Stimulated activated CD8-positive, alpha-beta memory T cell treated with anti-CD3 and anti-CD28 coated beads, Interleukin-12 subunit alpha, Interleukin-12 subunit beta, amount 100 ng/mL, for 1 hour (primary cell): ENCODE data around the gene GID8.

Experiments used
- DNase-seq: peaks from one replicate; pipeline ENCODE4 v3.0.0-alpha.2; 2020; ENCODE audit warnings: low read depth

GID8 gene

GRCh38 chr20:62902926-62903615, 34.9 kb upstream of the GID8 start:
- no peak for DNase-seq

GRCh38 chr20:62905536-62906117, 32.3 kb upstream of the GID8 start:
- no peak for DNase-seq

- DNase-seq = no peak
Measured at GRCh38 chr20:62906209-62906608, 31.7 kb upstream of the GID8 start.

GRCh38 chr20:62906647-62907375, 31.1 kb upstream of the GID8 start:
- DNase-seq = no peak

- DNase-seq = no peak
Measured at GRCh38 chr20:62907384-62908317, 30.3 kb upstream of the GID8 start.

- DNase-seq = no peak
Measured at GRCh38 chr20:62908971-62909791, 28.8 kb upstream of the GID8 start.

GRCh38 chr20:62910217-62910766, 27.7 kb upstream of the GID8 start:
- no peak for DNase-seq

- DNase-seq = no peak
Measured at GRCh38 chr20:62910777-62911497, 27.0 kb upstream of the GID8 start.

- DNase-seq = no peak
Measured at GRCh38 chr20:62911701-62912280, 26.2 kb upstream of the GID8 start.

- no peak for DNase-seq
Measured at GRCh38 chr20:62913043-62913630, 24.8 kb upstream of the GID8 start.

- no peak for DNase-seq
Measured at GRCh38 chr20:62914436-62914835, 23.5 kb upstream of the GID8 start.

GRCh38 chr20:62914970-62915457, 22.9 kb upstream of the GID8 start:
- DNase-seq = no peak

- DNase-seq = no peak
Measured at GRCh38 chr20:62916703-62917476, 21.1 kb upstream of the GID8 start.

- DNase-seq = no peak
Measured at GRCh38 chr20:62917720-62918119, 20.2 kb upstream of the GID8 start.

- DNase-seq = no peak
Measured at GRCh38 chr20:62918147-62918546, 19.8 kb upstream of the GID8 start.

GRCh38 chr20:62918831-62919230, 19.1 kb upstream of the GID8 start:
- DNase-seq = no peak

- DNase-seq = no peak
Measured at GRCh38 chr20:62920039-62920645, 17.8 kb upstream of the GID8 start.

GRCh38 chr20:62921119-62921687, 16.7 kb upstream of the GID8 start:
- no peak for DNase-seq
